IPS-15b (cell line): ENCODE measurements around the gene NOTCH4.
"Not testable (repeated sequence)": the region's sequence is repeated elsewhere in the genome, so short reads cannot be mapped to it uniquely, and the experiment has no call there.

Source experiments
- H3K27me3 ChIP-seq: one replicate; pipeline ENCODE4 v1.6.1; 2013; ENCODE audit warnings: low read length; ENCODE audit not compliant: control insufficient read depth, insufficient read depth
- H3K36me3 ChIP-seq: one replicate; pipeline ENCODE4 v1.6.1; 2013; ENCODE audit warnings: low read length; ENCODE audit not compliant: control insufficient read depth, insufficient read depth
- H3K4me1 ChIP-seq: one replicate; pipeline ENCODE4 v1.6.1; 2013; ENCODE audit warnings: mild to moderate bottlenecking, low read length; ENCODE audit not compliant: control insufficient read depth, insufficient read depth
- H3K4me3 ChIP-seq: one replicate; pipeline ENCODE4 v1.5.1; 2013; ENCODE audit warnings: low read depth, low read length
- H3K9ac ChIP-seq: one replicate; pipeline ENCODE4 v1.6.1; 2013; ENCODE audit warnings: low read depth, mild to moderate bottlenecking, low read length
- H3K9me3 ChIP-seq: one replicate; pipeline ENCODE4 v1.6.1; 2013; ENCODE audit warnings: mild to moderate bottlenecking, low read length; ENCODE audit not compliant: control insufficient read depth, insufficient read depth

Gene NOTCH4

GRCh38 chr6:32223258-32224235 lies at the start of gene NOTCH4:
NOTCH4 (minus strand) TSS chr6:32224067; CDS start chr6:32223928, 139 bp downstream.
- no peaks in the 10 kb centered on the region for H3K4me1 ChIP-seq
- H3K36me3 ChIP-seq, result no peaks in the 10 kb centered on the region
- no peaks in the 10 kb centered on the region for H3K9me3 ChIP-seq
- H3K9ac ChIP-seq, result no peak within 1 kb of the TSS
- H3K4me3 ChIP-seq, result no peak within 1 kb of the TSS
- H3K27me3 ChIP-seq, result no peaks in the 10 kb centered on the region

- no peaks in the 10 kb centered on the region for H3K9me3 ChIP-seq
- H3K4me1 ChIP-seq, result no peaks in the 10 kb centered on the region
- no peaks in the 10 kb centered on the region for H3K36me3 ChIP-seq
- H3K27me3 ChIP-seq, result no peaks in the 10 kb centered on the region
- H3K4me3 ChIP-seq, result no peak overlapping the region
- H3K9ac ChIP-seq, result no peak overlapping the region
Measured at GRCh38 chr6:32271429-32271828, 47.6 kb upstream of the NOTCH4 start.

GRCh38 chr6:32268459-32268858 lies 44.6 kb upstream of the NOTCH4 start:
- not testable (repeated sequence) for H3K4me3 ChIP-seq, H3K27me3 ChIP-seq, H3K9me3 ChIP-seq, H3K9ac ChIP-seq, H3K36me3 ChIP-seq, H3K4me1 ChIP-seq

- Histone ChIP-seq H3K27me3 (no peaks in the 10 kb centered on the region), H3K9me3 (no peaks in the 10 kb centered on the region), H3K4me1 (no peaks in the 10 kb centered on the region), H3K9ac (no peak overlapping the region), H3K36me3 (no peaks in the 10 kb centered on the region), H3K4me3 (no peak overlapping the region)
Measured at GRCh38 chr6:32267035-32267434, 43.2 kb upstream of the NOTCH4 start.

GRCh38 chr6:32257262-32257661 lies 33.4 kb upstream of the NOTCH4 start:
- H3K36me3 ChIP-seq, H3K4me3 ChIP-seq, H3K9me3 ChIP-seq, H3K9ac ChIP-seq, H3K27me3 ChIP-seq: not testable (repeated sequence)
- peaks cover 15% of the 10 kb centered on the region for H3K4me1 ChIP-seq

GRCh38 chr6:32255199-32256153 lies 31.6 kb upstream of the NOTCH4 start:
- H3K27me3 ChIP-seq, result no peaks in the 10 kb centered on the region
- peaks cover 16% of the 10 kb centered on the region for H3K4me1 ChIP-seq
- H3K9ac ChIP-seq, result peak overlapping the region; percentile 82
- H3K9me3 ChIP-seq, result no peaks in the 10 kb centered on the region
- H3K36me3 ChIP-seq, result no peaks in the 10 kb centered on the region
- H3K4me3 ChIP-seq, result peak overlapping the region; percentile 64

GRCh38 chr6:32254761-32255198 lies 30.9 kb upstream of the NOTCH4 start:
- H3K27me3 ChIP-seq, result no peaks in the 10 kb centered on the region
- no peak overlapping the region for H3K9ac ChIP-seq
- peak overlapping the region; percentile 64 for H3K4me3 ChIP-seq

GRCh38 chr6:32252331-32253009 lies 28.6 kb upstream of the NOTCH4 start:
- no peaks in the 10 kb centered on the region for H3K9me3 ChIP-seq

More at GRCh38 chr6:32254761-32255198, 30.9 kb upstream of the NOTCH4 start:
- Histone ChIP-seq H3K36me3 (no peaks in the 10 kb centered on the region), H3K4me1 (peaks cover 16% of the 10 kb centered on the region), H3K9me3 (no peaks in the 10 kb centered on the region)

GRCh38 chr6:32249262-32249661 lies 25.4 kb upstream of the NOTCH4 start:
- no peaks in the 10 kb centered on the region for H3K9me3 ChIP-seq

More at GRCh38 chr6:32252331-32253009, 28.6 kb upstream of the NOTCH4 start:
- Histone ChIP-seq H3K36me3 (no peaks in the 10 kb centered on the region), H3K27me3 (no peaks in the 10 kb centered on the region), H3K4me3 (no peak overlapping the region), H3K4me1 (peaks cover 16% of the 10 kb centered on the region), H3K9ac (no peak overlapping the region)

GRCh38 chr6:32247401-32247800 lies 23.5 kb upstream of the NOTCH4 start:
- Histone ChIP-seq H3K27me3 (no peaks in the 10 kb centered on the region), H3K9ac (no peak overlapping the region), H3K36me3 (no peaks in the 10 kb centered on the region), H3K4me3 (no peak overlapping the region), H3K4me1 (peaks cover 2% of the 10 kb centered on the region), H3K9me3 (no peaks in the 10 kb centered on the region)

More at GRCh38 chr6:32249262-32249661, 25.4 kb upstream of the NOTCH4 start:
- Histone ChIP-seq H3K36me3 (no peaks in the 10 kb centered on the region), H3K4me1 (peaks cover 6% of the 10 kb centered on the region), H3K27me3 (no peaks in the 10 kb centered on the region), H3K9ac (no peak overlapping the region), H3K4me3 (no peak overlapping the region)

- no peaks in the 10 kb centered on the region for H3K4me1 ChIP-seq
- peak overlapping the region; percentile 12 for H3K4me3 ChIP-seq
- H3K36me3 ChIP-seq, result no peaks in the 10 kb centered on the region
- no peaks in the 10 kb centered on the region for H3K9me3 ChIP-seq
- H3K27me3 ChIP-seq, result no peaks in the 10 kb centered on the region
- peak overlapping the region; percentile 47 for H3K9ac ChIP-seq
Measured at GRCh38 chr6:32244946-32245398, 21.1 kb upstream of the NOTCH4 start.
